HEK293 (cell line): ENCODE results near the gene GAMT.
A peak's percentile ranks its signal among the peaks of the same experiment; 100 is the strongest.

ENCODE experiments used
- BCL6B ChIP-seq: fragments of 450-650 bp; formaldehyde crosslinking; IDR thresholded peaks from 2 replicates; pipeline ENCODE4 v1.5.1; 2017; ENCODE audit warnings: missing biosample characterization, missing genetic modification characterization
- GFI1B ChIP-seq: fragments of 450-650 bp; formaldehyde crosslinking; IDR thresholded peaks from 2 replicates; pipeline ENCODE4 v1.5.1; 2016; ENCODE audit warnings: missing biosample characterization, missing genetic modification characterization
- HOXD13 ChIP-seq: sonication (generic); formaldehyde crosslinking; IDR thresholded peaks from 2 replicates; pipeline ENCODE4 v1.8.0; 2022; ENCODE audit warnings: missing genetic modification reagents, borderline replicate concordance
- IKZF3 ChIP-seq: fragments of 450-650 bp; IDR thresholded peaks from 2 replicates; pipeline ENCODE4 v1.5.0; 2018; ENCODE audit warnings: missing biosample characterization, mild to moderate bottlenecking, missing genetic modification characterization, moderate library complexity
- OSR2 ChIP-seq: fragments of 450-650 bp; formaldehyde crosslinking; IDR thresholded peaks from 2 replicates; pipeline ENCODE4 v1.5.1; 2016; ENCODE audit warnings: missing biosample characterization, missing genetic modification characterization
- PRDM2 ChIP-seq: fragments of 450-650 bp; formaldehyde crosslinking; IDR thresholded peaks from 2 replicates; pipeline ENCODE4 v1.5.1; 2016; ENCODE audit warnings: missing biosample characterization, missing genetic modification characterization, borderline replicate concordance
- REPIN1 ChIP-seq: fragments of 450-650 bp; formaldehyde crosslinking; IDR thresholded peaks from 2 replicates; pipeline ENCODE4 v1.5.1; 2017; ENCODE audit warnings: missing biosample characterization, missing genetic modification characterization, low read depth
- REST ChIP-seq: fragments of 450-650 bp; formaldehyde crosslinking; IDR thresholded peaks from 2 replicates; pipeline ENCODE4 v1.5.1; 2016; ENCODE audit warnings: missing biosample characterization, missing genetic modification characterization
- SCRT1 ChIP-seq: fragments of 450-650 bp; formaldehyde crosslinking; IDR thresholded peaks from 2 replicates; pipeline ENCODE4 v1.5.1; 2016; ENCODE audit warnings: missing biosample characterization, missing genetic modification characterization, borderline replicate concordance
- ZBTB48 ChIP-seq: fragments of 450-650 bp; formaldehyde crosslinking; IDR thresholded peaks from 2 replicates; pipeline ENCODE4 v1.5.1; 2016; ENCODE audit warnings: missing biosample characterization, missing genetic modification characterization
- ZEB2 ChIP-seq: fragments of 450-650 bp; formaldehyde crosslinking; IDR thresholded peaks from 2 replicates; pipeline ENCODE4 v1.5.1; 2016; ENCODE audit warnings: missing biosample characterization, missing genetic modification characterization
- ZNF239 ChIP-seq: fragments of 450-650 bp; formaldehyde crosslinking; IDR thresholded peaks from 2 replicates; pipeline ENCODE4 v1.5.1; 2016; ENCODE audit warnings: missing biosample characterization, missing genetic modification characterization
- ZNF280D ChIP-seq: fragments of 450-650 bp; formaldehyde crosslinking; IDR thresholded peaks from 2 replicates; pipeline ENCODE4 v1.5.1; 2016; ENCODE audit warnings: missing biosample characterization, missing genetic modification characterization
- ZNF341 ChIP-seq: fragments of 450-650 bp; formaldehyde crosslinking; IDR thresholded peaks from 2 replicates; pipeline ENCODE4; 2016; ENCODE audit warnings: low read depth, missing biosample characterization, missing genetic modification characterization
- ZNF354C ChIP-seq: fragments of 450-650 bp; formaldehyde crosslinking; IDR thresholded peaks from 2 replicates; pipeline ENCODE4 v1.5.1; 2016; ENCODE audit warnings: missing biosample characterization, missing genetic modification characterization, low read depth, borderline replicate concordance
- ZNF391 ChIP-seq: fragments of 450-650 bp; formaldehyde crosslinking; IDR thresholded peaks from 2 replicates; pipeline ENCODE4 v1.5.1; 2016; ENCODE audit warnings: low read depth, missing biosample characterization, missing genetic modification characterization, borderline replicate concordance
- ZNF426 ChIP-seq: fragments of 450-650 bp; formaldehyde crosslinking; IDR thresholded peaks from 2 replicates; pipeline ENCODE4 v1.5.1; 2017; ENCODE audit warnings: missing biosample characterization, missing genetic modification characterization, mild to moderate bottlenecking, inconsistent platforms, moderate library complexity
- ZNF48 ChIP-seq: fragments of 450-650 bp; formaldehyde crosslinking; IDR thresholded peaks from 2 replicates; pipeline ENCODE4 v1.5.1; 2016; ENCODE audit warnings: missing biosample characterization, missing genetic modification characterization
- ZNF571 ChIP-seq: fragments of 450-650 bp; formaldehyde crosslinking; IDR thresholded peaks from 2 replicates; pipeline ENCODE4 v1.5.0; 2017; ENCODE audit warnings: missing biosample characterization, missing genetic modification characterization
- TF ChIP-seq, protein P1 (sequence below): fragments of 450-650 bp; formaldehyde crosslinking; IDR thresholded peaks from 2 replicates; pipeline ENCODE4 v1.5.0; 2017; ENCODE audit warnings: missing biosample characterization, missing genetic modification characterization, borderline replicate concordance

The GAMT gene

DNA sequence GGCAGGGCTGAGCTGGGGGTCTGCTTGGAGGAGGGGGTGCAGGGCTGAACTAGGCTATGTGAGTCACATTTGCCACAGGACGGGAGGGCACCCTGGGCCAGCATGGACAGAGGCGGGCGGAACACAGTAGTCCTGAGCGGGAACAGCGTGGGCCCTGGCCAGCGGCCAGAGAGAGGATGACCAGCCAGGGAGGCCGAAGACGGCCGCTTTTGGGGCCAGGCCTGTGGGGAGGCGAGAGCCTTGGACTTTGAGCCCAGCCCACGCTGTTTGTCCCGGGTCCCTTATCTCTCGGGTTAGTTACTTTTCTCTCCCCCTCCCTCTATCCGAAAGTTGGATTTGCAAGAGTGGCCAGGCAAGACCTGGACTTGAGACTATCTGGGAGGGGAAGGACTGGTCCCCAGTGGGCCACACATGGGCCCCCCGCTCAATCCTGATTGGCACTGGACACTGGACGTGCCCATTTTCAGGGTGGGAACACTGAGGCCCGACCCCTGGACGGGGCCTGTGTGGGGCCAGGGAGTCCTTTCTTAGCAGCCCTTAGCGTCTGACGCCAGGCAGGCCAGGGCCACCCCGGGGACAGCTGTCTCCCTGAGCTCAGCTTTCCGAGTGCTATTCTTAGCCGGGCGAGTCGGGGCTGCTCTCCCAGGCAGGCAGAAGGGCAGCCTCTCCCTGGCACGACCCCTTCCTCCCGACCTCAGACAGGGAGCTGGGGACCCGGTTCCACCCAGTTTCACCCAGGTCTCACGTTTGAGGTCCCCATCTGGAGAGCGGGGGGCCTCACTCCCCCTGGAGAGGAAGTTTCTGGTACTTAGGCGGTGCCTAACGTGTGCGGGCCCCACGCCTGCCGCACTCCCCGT is 833 bp downstream of the GAMT start (continued):
- 0 out of 2 replicates have a peak, but pooled peaks have one; percentile 13 for TF ChIP-seq PRDM2
- no peak for TF ChIP-seq ZNF426 (tag by site-specific recombination)
- TF ChIP-seq ZNF48 = no peak
- no peak for TF ChIP-seq REPIN1 (tag by site-specific recombination)
- TF ChIP-seq OSR2 (tag by site-specific recombination) = no peak
- TF ChIP-seq GFI1B (tag by site-specific recombination) = no peak
- no peak for TF ChIP-seq HOXD13 (CRISPR knock-in tag)
- no peak for TF ChIP-seq ZNF571 (tag by site-specific recombination)
- no peak for TF ChIP-seq REST (tag by site-specific recombination)
- peak; percentile 70 for TF ChIP-seq ZBTB48 (tag by site-specific recombination)
- no peak; the same call in 1 of the 2 replicates for TF ChIP-seq ZNF391 (tag by site-specific recombination)
- no peak for TF ChIP-seq IKZF3 (tag by site-specific recombination)
- no peak for TF ChIP-seq ZNF239
- no peak for TF ChIP-seq SCRT1 (tag by site-specific recombination)
- TF ChIP-seq BCL6B (tag by site-specific recombination) = no peak
- 0 out of 2 replicates have a peak, but pooled peaks have one; percentile 21 for TF ChIP-seq ZNF280D
- no peak for TF ChIP-seq ZNF354C (tag by site-specific recombination)
- TF ChIP-seq, protein P1, sequence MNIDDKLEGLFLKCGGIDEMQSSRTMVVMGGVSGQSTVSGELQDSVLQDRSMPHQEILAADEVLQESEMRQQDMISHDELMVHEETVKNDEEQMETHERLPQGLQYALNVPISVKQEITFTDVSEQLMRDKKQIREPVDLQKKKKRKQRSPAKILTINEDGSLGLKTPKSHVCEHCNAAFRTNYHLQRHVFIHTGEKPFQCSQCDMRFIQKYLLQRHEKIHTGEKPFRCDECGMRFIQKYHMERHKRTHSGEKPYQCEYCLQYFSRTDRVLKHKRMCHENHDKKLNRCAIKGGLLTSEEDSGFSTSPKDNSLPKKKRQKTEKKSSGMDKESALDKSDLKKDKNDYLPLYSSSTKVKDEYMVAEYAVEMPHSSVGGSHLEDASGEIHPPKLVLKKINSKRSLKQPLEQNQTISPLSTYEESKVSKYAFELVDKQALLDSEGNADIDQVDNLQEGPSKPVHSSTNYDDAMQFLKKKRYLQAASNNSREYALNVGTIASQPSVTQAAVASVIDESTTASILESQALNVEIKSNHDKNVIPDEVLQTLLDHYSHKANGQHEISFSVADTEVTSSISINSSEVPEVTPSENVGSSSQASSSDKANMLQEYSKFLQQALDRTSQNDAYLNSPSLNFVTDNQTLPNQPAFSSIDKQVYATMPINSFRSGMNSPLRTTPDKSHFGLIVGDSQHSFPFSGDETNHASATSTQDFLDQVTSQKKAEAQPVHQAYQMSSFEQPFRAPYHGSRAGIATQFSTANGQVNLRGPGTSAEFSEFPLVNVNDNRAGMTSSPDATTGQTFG (tag by site-specific recombination) = no peak
- peak; percentile 46; the same call in 1 of the 2 replicates for TF ChIP-seq ZNF341 (tag by site-specific recombination)
- peak; percentile 41; the same call in 1 of the 2 replicates for TF ChIP-seq ZEB2 (tag by site-specific recombination)
